Spinal cord (tissue), 10 donors: ENCODE measurements around the gene TGFBR2. TPM values are rescaled to one million over a fixed set of nuclear protein-coding genes. Genes with fewer than 3 reads are reported as not detected.
A peak's percentile ranks its signal among the peaks of the same experiment; 100 is the strongest.

Experiments
- DNase-seq, 6 donors: peaks; one replicate each; pipeline versions ENCODE4 v3.0.0 to v3.0.0-alpha.2; 2013 to 2015; ENCODE audit warnings: low spot score in 6 of 6, low read depth in 4 of 6
- H3K27ac ChIP-seq: one replicate; pipeline ENCODE4 v1.5.1; 2013; ENCODE audit warnings: low read depth, low read length, control low read depth
- H3K27me3 ChIP-seq: one replicate; pipeline ENCODE4 v1.6.1; 2013; ENCODE audit warnings: low read length; ENCODE audit not compliant: control insufficient read depth, insufficient read depth
- H3K36me3 ChIP-seq: one replicate; pipeline ENCODE4 v1.6.1; 2013; ENCODE audit warnings: low read length; ENCODE audit not compliant: control insufficient read depth, insufficient read depth
- H3K4me1 ChIP-seq: one replicate; pipeline ENCODE4 v1.6.1; 2013; ENCODE audit warnings: low read length; ENCODE audit not compliant: control insufficient read depth, insufficient read depth
- H3K4me3 ChIP-seq: one replicate; pipeline ENCODE4 v1.5.1; 2013; ENCODE audit warnings: low read depth, low read length, control low read depth
- H3K9me3 ChIP-seq: one replicate; pipeline ENCODE4 v1.6.1; 2013; ENCODE audit warnings: low read length; ENCODE audit not compliant: control insufficient read depth, insufficient read depth
- WGBS: methylation state at CpG from one replicate; pipeline ENCODE4 v1.1.5; 2013; ENCODE audit warnings: missing lambda C conversion rate; ENCODE audit not compliant: insufficient coverage; 5-methylcytosine and 5-hydroxymethylcytosine counted together
- polyA plus RNA-seq, 2 donors: library from polyadenylated mRNA; unstranded; fragments of 120-200 nt; gene quantifications; one replicate each; pipeline ENCODE4 v1.2.1, GENCODE V29; 2013; ENCODE audit not compliant: insufficient read length in 2 of 2
- total RNA-seq, 2 donors: library from RNA; depleted of rRNA in 1 of 2; stranded (reverse); fragments of 120-200 nt in 1 of 2; fragments of >200 nt in 1 of 2; gene quantifications; one replicate each; pipeline versions ENCODE4 v1.2.3 to v1.2.4, GENCODE V29; 2013 to 2014
- donor health status: healthy.

The TGFBR2 gene
- total and polyA plus RNA-seq, 4 donors, result 25.1 to 76.7 (median 43.1) TPM

DNA sequence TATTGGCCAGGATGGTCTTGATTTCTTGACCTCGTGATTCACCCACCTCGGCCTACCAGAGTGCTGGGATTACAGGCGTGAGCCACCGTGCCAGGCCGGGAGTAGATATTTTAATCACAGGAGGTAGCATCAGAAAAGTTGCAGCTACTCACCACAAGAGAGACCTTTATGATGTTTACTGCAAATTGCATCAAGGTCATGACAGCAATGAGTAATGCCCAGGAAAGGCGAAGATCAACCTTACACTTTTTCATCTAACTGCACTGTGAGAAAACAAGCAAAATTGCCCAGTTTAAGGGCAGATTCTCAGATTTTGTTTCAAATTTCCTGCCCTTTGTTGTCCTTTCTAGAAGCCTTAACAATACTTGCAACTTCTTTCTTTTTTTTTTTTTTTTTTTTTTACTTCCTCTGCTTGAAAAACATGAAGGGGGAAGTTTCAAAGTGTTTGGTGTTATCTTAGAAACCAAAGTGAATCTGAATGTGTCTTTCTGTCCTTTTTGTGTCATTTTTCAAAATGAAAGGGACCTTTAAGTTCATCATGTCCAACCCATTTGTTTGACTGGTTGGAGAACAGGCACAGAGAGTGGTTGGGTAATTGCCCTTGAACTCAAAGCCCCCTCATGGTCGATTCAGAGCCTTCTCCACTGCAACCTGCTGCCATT lies 25.0 kb downstream of the TGFBR2 start:
- H3K9me3 ChIP-seq, result no peaks in the 10 kb centered on the region
- H3K4me1 ChIP-seq, result no peaks in the 10 kb centered on the region
- H3K27ac ChIP-seq, result no peak overlapping the region
- 100% methylated on average over 3 of the region's 7 CpGs for WGBS
- H3K27me3 ChIP-seq, result no peaks in the 10 kb centered on the region
- H3K36me3 ChIP-seq, result no peaks in the 10 kb centered on the region
- no peak for DNase-seq
- no peak overlapping the region for H3K4me3 ChIP-seq

- no CpG with 5 or more reads among the region's 3 CpGs for WGBS
- no peaks in the 10 kb centered on the region for H3K9me3 ChIP-seq
- H3K27me3 ChIP-seq, result no peaks in the 10 kb centered on the region
- H3K27ac ChIP-seq, result no peak overlapping the region
- no peaks in the 10 kb centered on the region for H3K4me1 ChIP-seq
- no peak overlapping the region for H3K4me3 ChIP-seq
- no peak for DNase-seq
- H3K36me3 ChIP-seq, result no peaks in the 10 kb centered on the region
These were observed 25.7 kb downstream of the TGFBR2 start for GRCh38 chr3:30632065-30632464.

GRCh38 chr3:30632521-30632920 lies 26.1 kb downstream of the TGFBR2 start:
- no peaks in the 10 kb centered on the region for H3K9me3 ChIP-seq
- no CpG with 5 or more reads among the region's 1 CpG for WGBS
- no peaks in the 10 kb centered on the region for H3K4me1 ChIP-seq
- H3K27ac ChIP-seq, result no peak overlapping the region
- no peaks in the 10 kb centered on the region for H3K36me3 ChIP-seq
- H3K27me3 ChIP-seq, result no peaks in the 10 kb centered on the region
- H3K4me3 ChIP-seq, result no peak overlapping the region
- no peak for DNase-seq

DNA sequence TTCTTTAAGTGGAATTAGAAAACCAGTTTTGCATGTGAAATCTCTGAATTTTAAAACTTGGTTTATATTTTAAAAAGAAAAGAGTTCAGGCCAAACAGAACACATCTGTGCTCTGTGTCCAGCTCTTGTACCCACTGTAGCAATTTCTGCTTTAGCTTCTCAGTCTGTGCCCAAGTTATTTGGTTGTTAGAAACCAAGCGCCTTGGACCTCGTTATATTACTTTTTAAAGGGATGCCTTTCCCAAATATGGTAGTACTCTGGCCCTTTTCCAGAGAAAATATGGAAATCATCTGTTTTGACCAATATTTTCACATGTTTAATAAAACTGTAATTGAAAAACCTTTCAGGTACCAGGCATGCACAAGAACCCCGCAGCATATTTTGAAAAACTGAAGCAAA lies 27.3 kb downstream of the TGFBR2 start:
- no peaks in the 10 kb centered on the region for H3K9me3 ChIP-seq
- no peaks in the 10 kb centered on the region for H3K4me1 ChIP-seq
- no peaks in the 10 kb centered on the region for H3K36me3 ChIP-seq
- no peaks in the 10 kb centered on the region for H3K27me3 ChIP-seq
- peak overlapping the region; percentile 18 for H3K27ac ChIP-seq
- no peak for DNase-seq
- H3K4me3 ChIP-seq, result no peak overlapping the region
- WGBS, result no CpG with 5 or more reads among the region's 3 CpGs

GRCh38 chr3:30634761-30635735 lies 28.6 kb downstream of the TGFBR2 start:
- no peak for DNase-seq
- WGBS, result no CpG with 5 or more reads among the region's 3 CpGs
- no peaks in the 10 kb centered on the region for H3K9me3 ChIP-seq
- H3K36me3 ChIP-seq, result no peaks in the 10 kb centered on the region
- H3K27me3 ChIP-seq, result no peaks in the 10 kb centered on the region
- no peaks in the 10 kb centered on the region for H3K4me1 ChIP-seq
- no peak overlapping the region for H3K4me3 ChIP-seq
- no peak overlapping the region for H3K27ac ChIP-seq

- 100% methylated on average over 2 of the region's 10 CpGs for WGBS
- no peak overlapping the region for H3K4me3 ChIP-seq
- H3K4me1 ChIP-seq, result no peaks in the 10 kb centered on the region
- no peaks in the 10 kb centered on the region for H3K36me3 ChIP-seq
- no peak for DNase-seq
- H3K9me3 ChIP-seq, result no peaks in the 10 kb centered on the region
- H3K27ac ChIP-seq, result no peak overlapping the region
- H3K27me3 ChIP-seq, result no peaks in the 10 kb centered on the region
These were observed 31.2 kb downstream of the TGFBR2 start for GRCh38 chr3:30637310-30638219.

DNA sequence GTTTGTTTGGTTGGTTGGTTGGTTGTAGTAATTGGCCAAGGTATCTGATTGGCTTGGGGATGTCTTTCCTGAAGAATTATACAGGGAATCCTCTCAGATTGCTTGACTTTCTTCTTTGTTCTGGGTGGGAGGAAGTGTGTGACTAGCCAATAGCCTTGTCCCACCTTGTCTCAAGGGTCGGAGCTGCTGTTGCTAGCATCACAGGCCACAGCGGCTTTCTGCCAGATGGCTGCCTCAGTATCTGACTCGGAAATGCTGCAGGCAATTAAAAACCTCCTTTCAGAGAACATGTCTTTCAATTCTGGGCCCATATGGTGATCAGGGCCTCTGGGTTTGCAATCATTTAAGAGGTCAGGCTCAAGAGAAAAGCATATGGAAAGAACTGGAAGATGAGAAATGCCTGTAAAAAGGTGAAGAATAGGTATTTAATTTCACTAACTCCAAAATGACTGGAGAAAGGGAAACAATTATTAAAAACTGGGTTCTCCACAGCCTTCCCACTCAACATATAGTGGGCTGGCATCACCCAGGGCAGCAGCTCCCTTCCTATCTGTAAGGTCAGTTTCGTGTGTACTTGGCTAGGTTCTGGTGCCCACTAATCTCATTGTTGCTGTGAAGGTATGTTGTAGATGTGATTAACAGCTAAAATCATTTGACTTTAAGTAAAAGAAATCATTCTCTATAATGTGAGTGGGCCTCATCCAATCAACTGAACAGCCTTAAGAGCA lies 32.4 kb downstream of the TGFBR2 start:
- H3K27ac ChIP-seq, result no peak overlapping the region
- no peaks in the 10 kb centered on the region for H3K4me1 ChIP-seq
- H3K27me3 ChIP-seq, result no peaks in the 10 kb centered on the region
- no peaks in the 10 kb centered on the region for H3K9me3 ChIP-seq
- peak in 1 of 6 donors; percentile 41 for DNase-seq
- no peaks in the 10 kb centered on the region for H3K36me3 ChIP-seq
- H3K4me3 ChIP-seq, result no peak overlapping the region
- WGBS, result 58% methylated on average over 3 of the region's 4 CpGs

GRCh38 chr3:30639937-30640336 lies 33.5 kb downstream of the TGFBR2 start:
- no peaks in the 10 kb centered on the region for H3K27me3 ChIP-seq

GRCh38 chr3:30640851-30641250 lies 34.5 kb downstream of the TGFBR2 start:
- DNase-seq, result no peak
- Histone ChIP-seq H3K27ac (no peak overlapping the region), H3K27me3 (no peaks in the 10 kb centered on the region), H3K36me3 (no peaks in the 10 kb centered on the region), H3K9me3 (no peaks in the 10 kb centered on the region), H3K4me1 (no peaks in the 10 kb centered on the region), H3K4me3 (no peak overlapping the region)
- 100% methylated on average over 2 of the region's 5 CpGs for WGBS

More at GRCh38 chr3:30639937-30640336, 33.5 kb downstream of the TGFBR2 start:
- no peaks in the 10 kb centered on the region for H3K36me3 ChIP-seq
- 83% methylated on average over 1 of the region's 1 CpG for WGBS
- H3K4me1 ChIP-seq, result no peaks in the 10 kb centered on the region
- no peak overlapping the region for H3K4me3 ChIP-seq
- no peak for DNase-seq
- no peak overlapping the region for H3K27ac ChIP-seq
- no peaks in the 10 kb centered on the region for H3K9me3 ChIP-seq
